Tibial nerve (tissue), 4 donors: Measurements from ENCODE around the gene PRKCE. TPM values are rescaled to one million over a fixed set of nuclear protein-coding genes. Genes with fewer than 3 reads are reported as not detected.

Source experiments
- DNase-seq, 2 donors: peaks; one replicate each; pipeline ENCODE4 v3.0.0-alpha.2; 2019; ENCODE audit warnings: low spot score in 2 of 2
- H3K27ac ChIP-seq, 4 donors: fragments of 200-600 bp; sonication (generic) in 3 of 4; one replicate each; pipeline ENCODE4 v1.5.1; 2017 to 2019; ENCODE audit warnings: mild to moderate bottlenecking in 1 of 4
- H3K27me3 ChIP-seq, 2 donors: fragments of 200-600 bp; sonication (generic) in 1 of 2; one replicate each; pipeline versions ENCODE4 v1.5.1 to v1.6.0; 2017 to 2019
- H3K36me3 ChIP-seq, 3 donors: fragments of 200-600 bp; sonication (generic); one replicate each; pipeline ENCODE4 v1.5.1; 2018 to 2019
- H3K4me1 ChIP-seq, 4 donors: fragments of 200-600 bp; sonication (generic) in 3 of 4; one replicate each; pipeline ENCODE4 v1.5.1; 2017 to 2019
- H3K4me3 ChIP-seq, 4 donors: fragments of 200-600 bp; sonication (generic) in 3 of 4; one replicate each; pipeline ENCODE4 v1.5.1; 2017 to 2019; ENCODE audit warnings: mild to moderate bottlenecking in 1 of 4, moderate library complexity in 1 of 4
- H3K9me3 ChIP-seq, 4 donors: fragments of 200-600 bp; sonication (generic) in 3 of 4; one replicate each; pipeline ENCODE4 v1.5.1; 2017 to 2019
- CTCF ChIP-seq, 5 experiments: fragments of 200-600 bp in 3 of 5; fragments of 450-650 bp in 2 of 5; sonication (generic) in 3 of 5; IDR thresholded peaks; one replicate each; pipeline ENCODE4 v1.5.1; 2016 to 2019; ENCODE audit warnings: antibody characterized with exemption in 5 of 5, mild to moderate bottlenecking in 3 of 5, moderate library complexity in 2 of 5
- EP300 ChIP-seq, 2 donors: sonication (generic); formaldehyde crosslinking; IDR thresholded peaks; one replicate each; pipeline ENCODE4 v1.6.1; 2017; ENCODE audit warnings: antibody characterized with exemption in 2 of 2, mild to moderate bottlenecking in 1 of 2
- POLR2A ChIP-seq, 2 donors: fragments of 450-650 bp; IDR thresholded peaks; one replicate each; pipeline ENCODE4 v1.6.1; 2017; ENCODE audit warnings: antibody characterized with exemption in 2 of 2, mild to moderate bottlenecking in 2 of 2, moderate library complexity in 2 of 2
- WGBS, 2 donors: methylation state at CpG; one replicate each; pipeline ENCODE4 v1.1.5; 2018; 5-methylcytosine and 5-hydroxymethylcytosine counted together
- total RNA-seq, 4 donors: library from RNA; depleted of rRNA; stranded (reverse); fragments of >200 nt; gene quantifications; one replicate each; pipeline ENCODE4 v1.1.0, GENCODE V29; 2016

Gene PRKCE
- total RNA-seq, 4 donors from 2014 or later: 14.4 to 22.4 (median 17.9) TPM

GRCh38 chr2:46144133-46144800, 492.8 kb downstream of the PRKCE start:
- Histone ChIP-seq H3K27me3 (no peaks in the 10 kb centered on the region), H3K36me3 (peaks cover 0 to 32% (median 0%) of the 10 kb centered on the region in 3 donors), H3K27ac (no peak overlapping the region), H3K4me3 (no peak overlapping the region), H3K4me1 (peaks cover 0 to 13% (median 0%) of the 10 kb centered on the region in 4 donors), H3K9me3 (no peaks in the 10 kb centered on the region)
- TF ChIP-seq EP300 (IDR thresholded peaks at IDR 0.05): no peak
- 91 to 94% methylated on average over 6 of the region's 6 CpGs for whole genome bisulfite sequencing, 2 donors
- no peak for DNase-seq

- 92 to 93% methylated on average over 5 of the region's 5 CpGs for WGBS, 2 donors
- Histone ChIP-seq H3K4me3 (no peak overlapping the region), H3K27ac (no peak overlapping the region), H3K27me3 (no peaks in the 10 kb centered on the region), H3K4me1 (peaks cover 0 to 13% (median 0%) of the 10 kb centered on the region in 4 donors), H3K9me3 (no peaks in the 10 kb centered on the region), H3K36me3 (peaks cover 0 to 32% (median 0%) of the 10 kb centered on the region in 3 donors)
- no peak for DNase-seq
- TF ChIP-seq POLR2A (IDR thresholded peaks at IDR 0.05) (no peak), CTCF (IDR thresholded peaks at IDR 0.05) (no peak), EP300 (IDR thresholded peaks at IDR 0.05) (no peak)
These were observed 493.5 kb downstream of the PRKCE start for GRCh38 chr2:46145017-46145416.

GRCh38 chr2:46145840-46146239, 494.4 kb downstream of the PRKCE start:
- no peak for DNase-seq
- peaks cover 0 to 13% (median 0%) of the 10 kb centered on the region in 4 donors for H3K4me1 ChIP-seq
- no peak overlapping the region for H3K27ac ChIP-seq
- no peaks in the 10 kb centered on the region for H3K9me3 ChIP-seq
- TF ChIP-seq POLR2A (IDR thresholded peaks at IDR 0.05) (no peak), CTCF (IDR thresholded peaks at IDR 0.05) (no peak), EP300 (IDR thresholded peaks at IDR 0.05) (no peak)
- H3K36me3 ChIP-seq: peaks cover 0 to 32% (median 0%) of the 10 kb centered on the region in 3 donors
- no peaks in the 10 kb centered on the region for H3K27me3 ChIP-seq
- no peak overlapping the region for H3K4me3 ChIP-seq

- no peak for DNase-seq
- no peak overlapping the region for H3K4me3 ChIP-seq
- peaks cover 0 to 44% (median 0%) of the 10 kb centered on the region in 3 donors for H3K36me3 ChIP-seq
- WGBS, 2 donors: 81 to 85% methylated on average over 4 of the region's 4 CpGs
- peaks cover 0 to 13% (median 0%) of the 10 kb centered on the region in 4 donors for H3K4me1 ChIP-seq
- H3K27ac ChIP-seq: no peak overlapping the region
- TF ChIP-seq EP300 (IDR thresholded peaks at IDR 0.05) (no peak), CTCF (IDR thresholded peaks at IDR 0.05) (no peak), POLR2A (IDR thresholded peaks at IDR 0.05) (no peak)
- H3K27me3 ChIP-seq: no peaks in the 10 kb centered on the region
- no peaks in the 10 kb centered on the region for H3K9me3 ChIP-seq
These were observed 495.5 kb downstream of the PRKCE start for GRCh38 chr2:46146866-46147502.

GRCh38 chr2:46147626-46148368, 496.3 kb downstream of the PRKCE start:
- Histone ChIP-seq H3K4me1 (peaks cover 0 to 6% (median 0%) of the 10 kb centered on the region in 4 donors), H3K36me3 (peaks cover 0 to 46% (median 0%) of the 10 kb centered on the region in 3 donors), H3K4me3 (no peak overlapping the region), H3K27me3 (no peaks in the 10 kb centered on the region), H3K9me3 (no peaks in the 10 kb centered on the region), H3K27ac (no peak overlapping the region)
- WGBS, 2 donors: 97% methylated on average over 6 of the region's 6 CpGs
- DNase-seq: no peak
- TF ChIP-seq POLR2A (IDR thresholded peaks at IDR 0.05): no peak
- TF ChIP-seq EP300 (IDR thresholded peaks at IDR 0.05): no peak
- TF ChIP-seq CTCF (IDR thresholded peaks at IDR 0.05): no peak
